H9 (cell line): ENCODE data around the gene FLVCR1. TPM values are rescaled to one million over a fixed set of nuclear protein-coding genes. Genes with fewer than 3 reads are reported as not detected.

Source experiments
- DNase-seq: peaks from one replicate; pipeline ENCODE4 v3.0.0-alpha.2; 2017
- H2AFZ ChIP-seq: one replicate; pipeline ENCODE4 v1.6.1; 2013; ENCODE audit warnings: mild to moderate bottlenecking, low read length, control low read depth, moderate library complexity
- H2AK5ac ChIP-seq: 2 replicates; pipeline ENCODE4 v1.6.1; 2013; ENCODE audit warnings: low read length, control low read depth, mixed read lengths; ENCODE audit not compliant: insufficient read length
- H2BK120ac ChIP-seq: one replicate; pipeline ENCODE4 v1.6.1; 2013; ENCODE audit warnings: low read depth, mild to moderate bottlenecking, low read length, control low read depth, inconsistent platforms; ENCODE audit not compliant: poor library complexity, severe bottlenecking
- H2BK12ac ChIP-seq: 2 replicates; pipeline ENCODE4 v1.6.1; 2013; ENCODE audit warnings: low read length, control low read depth, mixed read lengths, low read depth; ENCODE audit not compliant: insufficient read length
- H2BK15ac ChIP-seq: 2 replicates; pipeline ENCODE4 v1.6.1; 2013; ENCODE audit warnings: low read depth, low read length, control low read depth
- H2BK20ac ChIP-seq: one replicate; pipeline ENCODE4 v1.6.1; 2013; ENCODE audit warnings: low read depth, mild to moderate bottlenecking, low read length, control low read depth, inconsistent platforms; ENCODE audit not compliant: poor library complexity, severe bottlenecking
- H2BK5ac ChIP-seq: 2 replicates; pipeline ENCODE4 v1.6.1; 2013; ENCODE audit warnings: low read length, control low read depth, mixed read lengths; ENCODE audit not compliant: insufficient read length
- H3K14ac ChIP-seq: 2 replicates; pipeline ENCODE4 v1.6.1; 2013; ENCODE audit warnings: low read length, control low read depth; ENCODE audit not compliant: insufficient read depth
- H3K18ac ChIP-seq: 2 replicates; pipeline ENCODE4 v1.6.1; 2013; ENCODE audit warnings: low read depth, mild to moderate bottlenecking, mixed read lengths, low read length, control low read depth; ENCODE audit not compliant: insufficient read length
- H3K23ac ChIP-seq: 2 replicates; pipeline ENCODE4 v1.6.1; 2013; ENCODE audit warnings: low read length, control low read depth, mixed read lengths, low read depth; ENCODE audit not compliant: insufficient read length
- H3K23me2 ChIP-seq: 2 replicates; pipeline ENCODE4 v1.6.1; 2013; ENCODE audit warnings: low read depth, mild to moderate bottlenecking, mixed read lengths, low read length, control low read depth; ENCODE audit not compliant: insufficient read length, poor library complexity, severe bottlenecking
- H3K27ac ChIP-seq: 2 replicates; pipeline ENCODE4 v1.5.1; 2013; ENCODE audit warnings: low read length, control low read depth, mixed read lengths, low read depth; ENCODE audit not compliant: insufficient read length
- H3K27me3 ChIP-seq: 2 replicates; pipeline ENCODE4 v1.6.1; 2013; ENCODE audit warnings: low read length, control low read depth, inconsistent platforms; ENCODE audit not compliant: insufficient read depth
- H3K4ac ChIP-seq: 2 replicates; pipeline ENCODE4 v1.6.1; 2013; ENCODE audit warnings: low read depth, mild to moderate bottlenecking, control low read depth, inconsistent platforms, low read length, moderate library complexity
- H3K4me1 ChIP-seq: 2 replicates; pipeline ENCODE4 v1.6.1; 2013; ENCODE audit warnings: low read length, control low read depth, inconsistent platforms; ENCODE audit not compliant: insufficient read depth
- H3K4me2 ChIP-seq: 2 replicates; pipeline ENCODE4 v1.6.1; 2013; ENCODE audit warnings: low read length, control low read depth, mixed read lengths; ENCODE audit not compliant: insufficient read length, insufficient read depth
- H3K56ac ChIP-seq: 2 replicates; pipeline ENCODE4 v1.6.1; 2013; ENCODE audit warnings: low read depth, mild to moderate bottlenecking, mixed read lengths, low read length, control low read depth; ENCODE audit not compliant: insufficient read length
- H3K79me1 ChIP-seq: 2 replicates; pipeline ENCODE4 v1.6.1; 2013; ENCODE audit warnings: low read depth, mild to moderate bottlenecking, moderate library complexity, low read length, control low read depth, inconsistent platforms; ENCODE audit not compliant: insufficient read depth, poor library complexity, severe bottlenecking
- H3K79me2 ChIP-seq: 2 replicates; pipeline ENCODE4 v1.6.1; 2013; ENCODE audit warnings: low read length, control low read depth, inconsistent platforms; ENCODE audit not compliant: insufficient read depth
- H3K9ac ChIP-seq: 2 replicates; pipeline ENCODE4 v1.6.1; 2013; ENCODE audit warnings: low read length, control low read depth, mixed read lengths; ENCODE audit not compliant: insufficient read length; ENCODE audit errors: extremely low read depth
- H3K9me3 ChIP-seq: one replicate; pipeline ENCODE4 v1.6.1; 2013; ENCODE audit warnings: low read depth, low read length, inconsistent platforms; ENCODE audit not compliant: control insufficient read depth
- H3T11ph ChIP-seq: one replicate; pipeline ENCODE4 v1.6.1; 2013; ENCODE audit warnings: mild to moderate bottlenecking, low read length, control low read depth, inconsistent platforms
- H4K20me1 ChIP-seq: one replicate; pipeline ENCODE4 v1.6.1; 2013; ENCODE audit not compliant: control insufficient read depth, insufficient read length, insufficient read depth
- H4K5ac ChIP-seq: 2 replicates; pipeline ENCODE4 v1.6.1; 2013; ENCODE audit warnings: low read depth, mild to moderate bottlenecking, mixed read lengths, low read length, control low read depth; ENCODE audit not compliant: insufficient read length
- H4K8ac ChIP-seq: replicated peaks from 2 replicates; pipeline ENCODE4 v1.6.1; 2013; ENCODE audit warnings: low read length, control low read depth, mixed read lengths, low read depth; ENCODE audit not compliant: insufficient read length
- H4K91ac ChIP-seq: 2 replicates; pipeline ENCODE4 v1.6.1; 2013; ENCODE audit warnings: low read depth, mild to moderate bottlenecking, moderate library complexity, mixed read lengths, low read length, control low read depth; ENCODE audit not compliant: insufficient read length
- H3K27ac Mint-ChIP-seq, 3 experiments: 2 replicates in 2 of 3; 3 replicates in 1 of 3; pipeline ENCODE4 v1.8.0; 2020 to 2021; ENCODE audit warnings: mixed read lengths in 3 of 3, mild to moderate bottlenecking in 1 of 3, moderate library complexity in 1 of 3
- H3K27me3 Mint-ChIP-seq: 2 replicates; pipeline ENCODE4 v1.8.0; 2021; ENCODE audit warnings: low read depth, mild to moderate bottlenecking, moderate library complexity, mixed read lengths
- H3K36me3 Mint-ChIP-seq, 3 experiments: 2 replicates in 2 of 3; 3 replicates in 1 of 3; pipeline ENCODE4 v1.8.0; 2020 to 2021; ENCODE audit warnings: low read depth in 3 of 3, mixed read lengths in 3 of 3; ENCODE audit not compliant: insufficient read depth in 1 of 3
- H3K4me1 Mint-ChIP-seq, 2 experiments: 2 replicates each; pipeline ENCODE4 v1.8.0; 2020; ENCODE audit warnings: mixed read lengths in 2 of 2
- H3K4me3 Mint-ChIP-seq, 2 experiments: 2 replicates in 1 of 2; 3 replicates in 1 of 2; pipeline ENCODE4 v1.8.0; 2020 to 2021; ENCODE audit warnings: mild to moderate bottlenecking in 2 of 2, mixed read lengths in 2 of 2, moderate library complexity in 1 of 2
- H3K9me3 Mint-ChIP-seq, 2 experiments: 2 replicates in 1 of 2; 3 replicates in 1 of 2; pipeline ENCODE4 v1.8.0; 2020; ENCODE audit warnings: mild to moderate bottlenecking in 2 of 2, mixed read lengths in 2 of 2, moderate library complexity in 1 of 2
- WGBS: extraction: QIAGEN DNeasy Blood & Tissue Kit; methylation state at CpG from one replicate; pipeline ENCODE4 v1.1.7; 2013; ENCODE audit warnings: missing lambda C conversion rate, low lambda C conversion rate, mixed read lengths; ENCODE audit not compliant: insufficient read length; ENCODE audit errors: extremely low coverage; 5-methylcytosine and 5-hydroxymethylcytosine counted together
- total RNA-seq: library from RNA; stranded (reverse); gene quantifications from 2 replicates; pipeline ENCODE4 v1.2.1, GENCODE V29; 2021
- TF ChIP-seq, protein P1 (sequence below): fragments of 200-600 bp; sonication (generic); conservative IDR thresholded peaks from 3 replicates; pipeline ENCODE4 v1.8.0; 2021; ENCODE audit warnings: antibody characterized with exemption, mild to moderate bottlenecking

The FLVCR1 gene
- total RNA-seq, 1 experiment from 2014 or later, result 55.2 TPM

DNA sequence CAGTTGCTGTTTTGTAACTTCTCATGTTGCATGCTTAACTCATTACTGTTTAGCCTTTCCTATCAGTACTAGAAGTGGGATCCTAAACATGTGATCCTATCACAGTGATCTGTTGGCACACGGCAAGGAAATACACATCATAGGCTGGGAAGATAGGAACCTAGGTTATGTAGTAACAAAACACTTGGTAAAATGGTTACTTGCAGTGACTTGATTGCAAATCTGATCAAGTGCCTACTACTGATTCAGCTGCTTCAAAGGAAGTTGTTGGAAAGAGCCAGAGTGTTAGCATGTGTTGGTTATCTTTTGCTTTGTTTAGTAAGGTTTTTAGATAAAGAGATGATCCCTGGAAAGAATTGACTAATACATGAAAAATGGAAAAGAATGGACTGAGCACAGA is 83.4 kb downstream of the FLVCR1 start:
- no peak overlapping the region for H3T11ph ChIP-seq
- no peak overlapping the region for H3K56ac ChIP-seq
- no peaks in the 10 kb centered on the region for H4K20me1 ChIP-seq
- Mint-ChIP-seq H3K27me3 (peaks cover 3% of the 10 kb centered on the region), H3K4me3 (no peak overlapping the region), H3K27ac (no peak overlapping the region), H3K9me3 (peaks cover 0 to 4% of the 10 kb centered on the region in 2 experiments; a peak in 3 of 5 replicates), H3K4me1 (peaks cover 14 to 16% of the 10 kb centered on the region in 2 experiments), H3K36me3 (0 out of 7 replicates have a peak, but pooled peaks cover 0 to 8% (median 3%) of the 10 kb centered on the region in 3 experiments)
- H4K8ac ChIP-seq, result no peak overlapping the region
- no peaks in the 10 kb centered on the region for H3K79me1 ChIP-seq
- no peak overlapping the region for H2BK15ac ChIP-seq
- peaks cover 3% of the 10 kb centered on the region; the same call in 1 of the 2 replicates for H3K4me1 ChIP-seq
- H3K79me2 ChIP-seq, result no peaks in the 10 kb centered on the region
- H2BK5ac ChIP-seq, result no peak overlapping the region
- no peaks in the 10 kb centered on the region for H3K9me3 ChIP-seq
- no peak overlapping the region for H2BK12ac ChIP-seq
- H2AK5ac ChIP-seq, result no peak overlapping the region
- H4K91ac ChIP-seq, result no peak overlapping the region
- H2AFZ ChIP-seq, result no peak overlapping the region
- H3K23me2 ChIP-seq, result no peaks in the 10 kb centered on the region
- no peak overlapping the region for H3K4ac ChIP-seq
- H3K27me3 ChIP-seq, result no peaks in the 10 kb centered on the region
- H3K23ac ChIP-seq, result no peak overlapping the region
- no peak overlapping the region for H2BK20ac ChIP-seq
- no peak for DNase-seq
- no peak overlapping the region for H4K5ac ChIP-seq
- H3K9ac ChIP-seq, result no peak overlapping the region
- WGBS, result no CpG with 5 or more reads among the region's 1 CpG
- H3K27ac ChIP-seq, result no peak overlapping the region
- H3K18ac ChIP-seq, result no peak overlapping the region
- H2BK120ac ChIP-seq, result no peak overlapping the region
- H3K4me2 ChIP-seq, result no peak overlapping the region
- TF ChIP-seq, protein P1, sequence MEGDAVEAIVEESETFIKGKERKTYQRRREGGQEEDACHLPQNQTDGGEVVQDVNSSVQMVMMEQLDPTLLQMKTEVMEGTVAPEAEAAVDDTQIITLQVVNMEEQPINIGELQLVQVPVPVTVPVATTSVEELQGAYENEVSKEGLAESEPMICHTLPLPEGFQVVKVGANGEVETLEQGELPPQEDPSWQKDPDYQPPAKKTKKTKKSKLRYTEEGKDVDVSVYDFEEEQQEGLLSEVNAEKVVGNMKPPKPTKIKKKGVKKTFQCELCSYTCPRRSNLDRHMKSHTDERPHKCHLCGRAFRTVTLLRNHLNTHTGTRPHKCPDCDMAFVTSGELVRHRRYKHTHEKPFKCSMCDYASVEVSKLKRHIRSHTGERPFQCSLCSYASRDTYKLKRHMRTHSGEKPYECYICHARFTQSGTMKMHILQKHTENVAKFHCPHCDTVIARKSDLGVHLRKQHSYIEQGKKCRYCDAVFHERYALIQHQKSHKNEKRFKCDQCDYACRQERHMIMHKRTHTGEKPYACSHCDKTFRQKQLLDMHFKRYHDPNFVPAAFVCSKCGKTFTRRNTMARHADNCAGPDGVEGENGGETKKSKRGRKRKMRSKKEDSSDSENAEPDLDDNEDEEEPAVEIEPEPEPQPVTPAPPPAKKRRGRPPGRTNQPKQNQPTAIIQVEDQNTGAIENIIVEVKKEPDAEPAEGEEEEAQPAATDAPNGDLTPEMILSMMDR, result no peak
- H3K14ac ChIP-seq, result no peak overlapping the region
